GM12878 (cell line): ENCODE results near the gene TCERG1L.

ENCODE experiments used
- POLR2AphosphoS5 ChIP-seq: IDR thresholded peaks from 2 replicates; pipeline ENCODE4 v1.6.1; 2011; ENCODE audit warnings: mild to moderate bottlenecking, low read length, inconsistent platforms
- SPI1 ChIP-seq: IDR thresholded peaks from 2 replicates; pipeline ENCODE4 v1.6.1; 2011; ENCODE audit warnings: low read depth, mild to moderate bottlenecking, low read length, moderate library complexity, borderline replicate concordance; ENCODE audit not compliant: insufficient read depth
- TF ChIP-seq, protein P1 (sequence below), 3 experiments: IDR thresholded peaks in 2 of 3; conservative IDR thresholded peaks in 1 of 3; 2 replicates each; pipeline ENCODE4 v1.5.1; 2011; ENCODE audit warnings: low read depth in 3 of 3, low read length in 3 of 3, mild to moderate bottlenecking in 3 of 3, control low read depth in 2 of 3, moderate library complexity in 2 of 3, inconsistent platforms in 1 of 3, mixed read lengths in 1 of 3; ENCODE audit not compliant: control insufficient read depth in 2 of 3, insufficient read depth in 1 of 3; ENCODE audit errors: extremely low read depth in 1 of 3

DNA sequence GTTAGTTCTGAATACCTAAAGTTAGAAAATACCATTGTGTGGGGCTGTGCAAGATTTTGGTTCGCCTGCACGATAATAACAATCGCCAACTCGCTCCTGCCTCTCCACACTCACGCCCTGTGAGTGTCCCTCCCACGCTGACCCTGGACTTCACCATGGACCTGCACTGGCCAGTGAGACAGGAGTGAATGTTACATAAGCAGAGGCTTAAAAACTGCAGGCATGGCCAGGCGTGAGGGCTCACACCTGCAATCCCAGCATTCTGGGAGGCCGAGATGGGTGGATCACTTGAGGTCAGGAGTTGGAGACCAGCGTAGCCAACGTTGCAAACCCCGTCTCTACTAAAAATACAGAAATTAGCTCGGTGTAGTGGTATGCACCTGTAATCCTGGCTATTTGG is 68.4 kb downstream of the TCERG1L start:
- TF ChIP-seq SPI1 = no peak
- TF ChIP-seq, protein P1, sequence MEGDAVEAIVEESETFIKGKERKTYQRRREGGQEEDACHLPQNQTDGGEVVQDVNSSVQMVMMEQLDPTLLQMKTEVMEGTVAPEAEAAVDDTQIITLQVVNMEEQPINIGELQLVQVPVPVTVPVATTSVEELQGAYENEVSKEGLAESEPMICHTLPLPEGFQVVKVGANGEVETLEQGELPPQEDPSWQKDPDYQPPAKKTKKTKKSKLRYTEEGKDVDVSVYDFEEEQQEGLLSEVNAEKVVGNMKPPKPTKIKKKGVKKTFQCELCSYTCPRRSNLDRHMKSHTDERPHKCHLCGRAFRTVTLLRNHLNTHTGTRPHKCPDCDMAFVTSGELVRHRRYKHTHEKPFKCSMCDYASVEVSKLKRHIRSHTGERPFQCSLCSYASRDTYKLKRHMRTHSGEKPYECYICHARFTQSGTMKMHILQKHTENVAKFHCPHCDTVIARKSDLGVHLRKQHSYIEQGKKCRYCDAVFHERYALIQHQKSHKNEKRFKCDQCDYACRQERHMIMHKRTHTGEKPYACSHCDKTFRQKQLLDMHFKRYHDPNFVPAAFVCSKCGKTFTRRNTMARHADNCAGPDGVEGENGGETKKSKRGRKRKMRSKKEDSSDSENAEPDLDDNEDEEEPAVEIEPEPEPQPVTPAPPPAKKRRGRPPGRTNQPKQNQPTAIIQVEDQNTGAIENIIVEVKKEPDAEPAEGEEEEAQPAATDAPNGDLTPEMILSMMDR (IDR thresholded peaks at IDR 0.05 in 2 of 3, conservative IDR thresholded peaks at IDR 0.05 in 1 of 3; ENCODE audit: control insufficient read depth in 2 of 3, extremely low read depth in 1 of 3, insufficient read depth in 1 of 3, low read depth in 3 of 3, low read length in 3 of 3) = no peak
- no peak for TF ChIP-seq POLR2AphosphoS5
